HepG2 (cell line): ENCODE results near the gene ZNHIT6. TPM values are rescaled to one million over a fixed set of nuclear protein-coding genes. Genes with fewer than 3 reads are reported as not detected.

ENCODE experiments used
- ADNP ChIP-seq: sonication (generic); formaldehyde crosslinking; IDR thresholded peaks from 2 replicates; pipeline ENCODE4 v1.4.0; 2020; ENCODE audit warnings: missing genetic modification reagents
- FOXA1 ChIP-seq, 2 experiments: fragments of 450-650 bp in 1 of 2; sonication (generic) in 1 of 2; formaldehyde crosslinking in 1 of 2; IDR thresholded peaks; 2 replicates each; pipeline versions ENCODE4 v1.4.0 to v1.6.1; 2016 to 2020; ENCODE audit warnings: missing genetic modification reagents in 1 of 2
- FOXC1 ChIP-seq: sonication (generic); formaldehyde crosslinking; IDR thresholded peaks from 2 replicates; pipeline ENCODE4 v1.8.0; 2022; ENCODE audit warnings: mild to moderate bottlenecking, missing genetic modification reagents, borderline replicate concordance
- FOXP4 ChIP-seq: sonication (generic); formaldehyde crosslinking; IDR thresholded peaks from 2 replicates; pipeline ENCODE4 v1.4.0; 2020; ENCODE audit warnings: missing genetic modification reagents
- KDM5A ChIP-seq: fragments of 200-600 bp; sonication (generic); IDR thresholded peaks from 2 replicates; pipeline ENCODE4 v1.7.0; 2018; ENCODE audit warnings: antibody characterized with exemption, mild to moderate bottlenecking, low read length, borderline replicate concordance
- MTERF4 ChIP-seq: sonication (generic); formaldehyde crosslinking; IDR thresholded peaks from 2 replicates; pipeline ENCODE4 v1.8.0; 2023; ENCODE audit warnings: mild to moderate bottlenecking, missing genetic modification reagents
- MXD1 ChIP-seq: sonication (generic); formaldehyde crosslinking; IDR thresholded peaks from 2 replicates; pipeline ENCODE4 v1.4.0; 2020; ENCODE audit warnings: mild to moderate bottlenecking, missing genetic modification reagents
- NFE2 ChIP-seq: sonication (generic); formaldehyde crosslinking; IDR thresholded peaks from 2 replicates; pipeline ENCODE4 v1.4.0; 2020; ENCODE audit warnings: missing genetic modification reagents
- RBFOX2 ChIP-seq: fragments of 200-400 bp; formaldehyde crosslinking; IDR thresholded peaks from 2 replicates; pipeline ENCODE4 v1.6.1; 2017; ENCODE audit warnings: low read depth, mild to moderate bottlenecking, low read length
- RCOR2 ChIP-seq: IDR thresholded peaks from 2 replicates; pipeline ENCODE4 v1.6.1; 2016; ENCODE audit warnings: missing biosample characterization, missing genetic modification reagents
- REXO4 ChIP-seq: sonication (generic); formaldehyde crosslinking; IDR thresholded peaks from 2 replicates; pipeline ENCODE4 v1.8.0; 2022; ENCODE audit warnings: missing genetic modification reagents, mild to moderate bottlenecking, borderline replicate concordance
- RXRB ChIP-seq: IDR thresholded peaks from 2 replicates; pipeline ENCODE4 v1.6.1; 2016; ENCODE audit warnings: borderline replicate concordance, missing genetic modification reagents, missing compliant biosample characterization
- SRSF9 ChIP-seq: fragments of 200-400 bp; formaldehyde crosslinking; IDR thresholded peaks from 2 replicates; pipeline ENCODE4 v1.6.1; 2018; ENCODE audit warnings: borderline replicate concordance, mild to moderate bottlenecking, low read depth, low read length; ENCODE audit not compliant: insufficient read depth, poor library complexity, severe bottlenecking
- YEATS2 ChIP-seq: sonication (generic); formaldehyde crosslinking; IDR thresholded peaks from 2 replicates; pipeline ENCODE4 v1.4.0; 2020; ENCODE audit warnings: missing genetic modification reagents, borderline replicate concordance
- ZHX2 ChIP-seq, 2 experiments: sonication (generic) in 1 of 2; formaldehyde crosslinking in 1 of 2; IDR thresholded peaks; 2 replicates each; pipeline versions ENCODE4 v1.6.1 to v1.9.0; 2014 to 2022; ENCODE audit warnings: antibody characterized with exemption in 1 of 2, borderline replicate concordance in 1 of 2, inconsistent platforms in 1 of 2, low read depth in 1 of 2, missing genetic modification reagents in 1 of 2
- ZNF232 ChIP-seq: sonication (generic); formaldehyde crosslinking; IDR thresholded peaks from 2 replicates; pipeline ENCODE4 v1.4.0; 2020; ENCODE audit warnings: missing genetic modification reagents, borderline replicate concordance
- ZNF33A ChIP-seq: sonication (generic); formaldehyde crosslinking; IDR thresholded peaks from 2 replicates; pipeline ENCODE4 v1.5.1; 2020; ENCODE audit warnings: missing genetic modification reagents, mild to moderate bottlenecking, moderate library complexity, borderline replicate concordance
- ZNF510 ChIP-seq: sonication (generic); formaldehyde crosslinking; IDR thresholded peaks from 2 replicates; pipeline ENCODE4 v1.4.0; 2020; ENCODE audit warnings: low read depth, mild to moderate bottlenecking, missing genetic modification reagents
- ZNF552 ChIP-seq: sonication (generic); formaldehyde crosslinking; IDR thresholded peaks from 2 replicates; pipeline ENCODE4 v1.9.0; 2022; ENCODE audit warnings: missing genetic modification reagents, mild to moderate bottlenecking, borderline replicate concordance
- ZSCAN29 ChIP-seq: sonication (generic); formaldehyde crosslinking; conservative IDR thresholded peaks from 2 replicates; pipeline ENCODE4 v1.4.0; 2020; ENCODE audit warnings: mild to moderate bottlenecking, missing genetic modification reagents
- polyA plus RNA-seq, 8 experiments: library from polyadenylated mRNA; depleted of rRNA in 3 of 8; stranded (reverse) in 7 of 8; unstranded in 1 of 8; fragments of >200 nt; fragmentation: Illumina TruSeq in 4 of 8; extraction: Trizol in 4 of 8; gene quantifications; 2 replicates each; pipeline versions ENCODE4 v1.2.1 to v1.2.3, GENCODE V29; 2011 to 2016; ENCODE audit warnings: low read depth in 4 of 8, missing spikeins in 1 of 8, mixed read lengths in 1 of 8; ENCODE audit not compliant: insufficient read depth in 1 of 8
- total RNA-seq, 5 experiments: library from RNA; depleted of rRNA; stranded (reverse); fragments of >200 nt; fragmentation: Illumina TruSeq; extraction: Trizol; gene quantifications; 2 replicates each; pipeline ENCODE4 v1.2.3, GENCODE V29; 2016; ENCODE audit warnings: low read depth in 1 of 5

Gene ZNHIT6
- total and polyA plus RNA-seq, 2 of the 13 experiments (the other 11 are each of a cell fraction or from before 2014, with no cell fraction given), result 6.0 to 15.2 TPM

- TF ChIP-seq FOXP4 (CRISPR knock-in tag) (peak; percentile 89), RBFOX2 (no peak), ZNF510 (CRISPR knock-in tag) (no peak), YEATS2 (CRISPR knock-in tag) (peak; percentile 27; the same call in 1 of the 2 replicates), REXO4 (CRISPR knock-in tag) (no peak), ZNF552 (CRISPR knock-in tag) (no peak), ADNP (no peak), KDM5A (no peak; the same call in 1 of the 2 replicates), FOXA1 (IDR thresholded peaks at IDR 0.05) (no peak), FOXA1 (CRISPR knock-in tag; IDR thresholded peaks at IDR 0.05) (peak; percentile 41), ZSCAN29 (CRISPR knock-in tag) (no peak), RCOR2 (CRISPR knock-in tag) (0 out of 2 replicates have a peak, but pooled peaks have one; percentile 19), RXRB (CRISPR knock-in tag) (peak; percentile 49; the same call in 1 of the 2 replicates), MXD1 (CRISPR knock-in tag) (no peak), MTERF4 (CRISPR knock-in tag) (no peak), NFE2 (no peak), ZHX2 (IDR thresholded peaks at IDR 0.05; ENCODE audit: low read depth) (no peak), ZHX2 (CRISPR knock-in tag; IDR thresholded peaks at IDR 0.05; ENCODE audit: borderline replicate concordance) (no peak), ZNF232 (CRISPR knock-in tag) (no peak), FOXC1 (CRISPR knock-in tag) (no peak), ZNF33A (CRISPR knock-in tag) (no peak), SRSF9 (no peak)
Measured at GRCh38 chr1:85681087-85681486, 27.1 kb downstream of the ZNHIT6 start (continued).
